Mammary epithelial cell (primary cell): Measurements from ENCODE around the gene XPO5.

ENCODE experiments used
- CTCF ChIP-seq, 2 donors: IDR thresholded peaks in 1 of 2; conservative IDR thresholded peaks in 1 of 2; 2 replicates each; pipeline ENCODE4 v1.5.1; 2011 to 2012; ENCODE audit warnings: inconsistent platforms in 2 of 2, low read length in 2 of 2, mild to moderate bottlenecking in 2 of 2, control low read depth in 1 of 2, low read depth in 1 of 2; ENCODE audit not compliant: insufficient read depth in 1 of 2; ENCODE audit errors: extremely low read depth in 1 of 2
- EZH2 ChIP-seq: IDR thresholded peaks from 2 replicates; pipeline ENCODE4 v1.6.1; 2012; ENCODE audit warnings: low read length, inconsistent platforms, borderline replicate concordance

- TF ChIP-seq CTCF (conservative IDR thresholded peaks at IDR 0.05 in 1 of 2, IDR thresholded peaks at IDR 0.05 in 1 of 2; ENCODE audit: extremely low read depth in 1 of 2, insufficient read depth in 1 of 2, low read depth in 1 of 2, low read length in 2 of 2) (no peak), EZH2 (no peak)
These were observed 24.8 kb upstream of the XPO5 start for GRCh38 chr6:43600595-43600994.
